ENCODE results near the gene PPARG.

The PPARG gene

GRCh38 chr3:12357456-12357855, 68.6 kb downstream of the PPARG start:
- no peaks in the 10 kb centered on the region for H3F3A ChIP-seq (ENCODE audit: control insufficient read depth, insufficient read depth)
- no peak for TF ChIP-seq CTCF (IDR thresholded peaks at IDR 0.05; ENCODE audit: low read depth, low read length, poor library complexity, severe bottlenecking)
- no peak for TF ChIP-seq EZH2phosphoT487 (IDR thresholded peaks at IDR 0.05; ENCODE audit: borderline replicate concordance, low read length)
- H3K4me2 ChIP-seq (ENCODE audit: low read length): no peak overlapping the region
- H3K36me3 ChIP-seq (ENCODE audit: control insufficient read depth, low read length): no peaks in the 10 kb centered on the region
- no peaks in the 10 kb centered on the region for H3K9me2 ChIP-seq (replicated peaks; ENCODE audit: control insufficient read depth, low read length)
- peaks cover 12% of the 10 kb centered on the region for H3K27me3 ChIP-seq (ENCODE audit: control insufficient read depth, low read length)
- H4K20me1 ChIP-seq (ENCODE audit: control insufficient read depth, insufficient read depth, low read depth, low read length): no peaks in the 10 kb centered on the region
- H3K4me3 ChIP-seq (ENCODE audit: low read length): no peak overlapping the region
- H3K79me2 ChIP-seq (ENCODE audit: control insufficient read depth, low read length): no peaks in the 10 kb centered on the region
- no peak overlapping the region for H3K27ac ChIP-seq (ENCODE audit: low read depth, low read length)
- H3K4me1 ChIP-seq (ENCODE audit: control insufficient read depth, low read length): no peaks in the 10 kb centered on the region
- H3K9me3 ChIP-seq (ENCODE audit: control insufficient read depth, insufficient read depth, low read length): no peaks in the 10 kb centered on the region

GRCh38 chr3:12363397-12364195, 74.7 kb downstream of the PPARG start:
- H3K27ac ChIP-seq (ENCODE audit: low read depth, low read length): no peak overlapping the region
- no peaks in the 10 kb centered on the region for H4K20me1 ChIP-seq (ENCODE audit: control insufficient read depth, insufficient read depth, low read depth, low read length)
- no peaks in the 10 kb centered on the region for H3F3A ChIP-seq (ENCODE audit: control insufficient read depth, insufficient read depth)
- no peaks in the 10 kb centered on the region for H3K79me2 ChIP-seq (ENCODE audit: control insufficient read depth, low read length)
- no peak overlapping the region for H3K4me2 ChIP-seq (ENCODE audit: low read length)
- TF ChIP-seq CTCF (IDR thresholded peaks at IDR 0.05; ENCODE audit: low read depth, low read length, poor library complexity, severe bottlenecking): no peak
- no peak for TF ChIP-seq EZH2phosphoT487 (IDR thresholded peaks at IDR 0.05; ENCODE audit: borderline replicate concordance, low read length)
- no peaks in the 10 kb centered on the region for H3K4me1 ChIP-seq (ENCODE audit: control insufficient read depth, low read length)
- no peaks in the 10 kb centered on the region for H3K9me2 ChIP-seq (replicated peaks; ENCODE audit: control insufficient read depth, low read length)
- no peaks in the 10 kb centered on the region for H3K36me3 ChIP-seq (ENCODE audit: control insufficient read depth, low read length)
- H3K9me3 ChIP-seq (ENCODE audit: control insufficient read depth, insufficient read depth, low read length): no peaks in the 10 kb centered on the region
- H3K27me3 ChIP-seq (ENCODE audit: control insufficient read depth, low read length): no peaks in the 10 kb centered on the region
- no peak overlapping the region for H3K4me3 ChIP-seq (ENCODE audit: low read length)

- TF ChIP-seq CTCF (IDR thresholded peaks at IDR 0.05; ENCODE audit: low read depth, low read length, poor library complexity, severe bottlenecking) (no peak), EZH2phosphoT487 (IDR thresholded peaks at IDR 0.05; ENCODE audit: borderline replicate concordance, low read length) (no peak)
Observed at GRCh38 chr3:12367346-12367745, 78.5 kb downstream of the PPARG start.

More at GRCh38 chr3:12367346-12367745, 78.5 kb downstream of the PPARG start:
- Histone ChIP-seq H3K4me2 (ENCODE audit: low read length) (no peak overlapping the region), H3K4me3 (ENCODE audit: low read length) (no peak overlapping the region), H3F3A (ENCODE audit: control insufficient read depth, insufficient read depth) (no peaks in the 10 kb centered on the region), H3K79me2 (ENCODE audit: control insufficient read depth, low read length) (no peaks in the 10 kb centered on the region), H3K9me3 (ENCODE audit: control insufficient read depth, insufficient read depth, low read length) (no peaks in the 10 kb centered on the region), H4K20me1 (ENCODE audit: control insufficient read depth, insufficient read depth, low read depth, low read length) (no peaks in the 10 kb centered on the region), H3K9me2 (replicated peaks; ENCODE audit: control insufficient read depth, low read length) (no peaks in the 10 kb centered on the region), H3K27ac (ENCODE audit: low read depth, low read length) (no peak overlapping the region), H3K27me3 (ENCODE audit: control insufficient read depth, low read length) (no peaks in the 10 kb centered on the region; the same call in 1 of the 2 replicates), H3K4me1 (ENCODE audit: control insufficient read depth, low read length) (no peaks in the 10 kb centered on the region), H3K36me3 (ENCODE audit: control insufficient read depth, low read length) (no peaks in the 10 kb centered on the region)

Measured in DOHH2 (cell line).